Measurements from ENCODE around the gene C1GALT1C1. TPM values are rescaled to one million over a fixed set of nuclear protein-coding genes. Genes with fewer than 3 reads are reported as not detected.

C1GALT1C1 gene
- total RNA-seq (ENCODE audit: low replicate concordance) = 22.5 and 22.7 TPM in 2 replicates

GRCh38 chrX:120629667-120630537, at the start of gene C1GALT1C1:
C1GALT1C1 (minus strand) TSS chrX:120630054; CDS start chrX:120627166, 2,888 bp downstream.

GRCh38 chrX:120603707-120604360, 26.0 kb downstream of the C1GALT1C1 start, which contains the start of gene MCTS1:
MCTS1 (plus strand) TSS chrX:120604101; CDS start chrX:120604237, 136 bp downstream.

Other genes with a start within 250 kb of the C1GALT1C1 start
- 125 and 194 TPM in 2 replicates for gene LAMP2, start 160.8 kb downstream of the C1GALT1C1 start, total RNA-seq (ENCODE audit: low replicate concordance)
- 10.1 and 22.5 TPM in 2 replicates for gene CUL4B, start 69.1 kb downstream of the C1GALT1C1 start, total RNA-seq (ENCODE audit: low replicate concordance)
- 17.7 and 35.0 TPM in 2 replicates for gene MCTS1, start 26.0 kb downstream of the C1GALT1C1 start, total RNA-seq (ENCODE audit: low replicate concordance)
- not detected in 2 replicates for gene CT47B1, start 245.8 kb upstream of the C1GALT1C1 start, total RNA-seq (ENCODE audit: low replicate concordance)